Central memory CD8-positive, alpha-beta T cell (primary cell): ENCODE results near the gene MTA2.
A peak's percentile ranks its signal among the peaks of the same experiment; 100 is the strongest.
"Not testable (repeated sequence)": the region's sequence is repeated elsewhere in the genome, so short reads cannot be mapped to it uniquely, and the experiment has no call there.

Experiments used
- ATAC-seq: fragments of 150-1000 bp; cut with Tn5 transposase; replicated peaks from 2 replicates; pipeline ENCODE4 v1.10.0; 2022; ENCODE audit warnings: mild to moderate bottlenecking, moderate FRiP score, moderate number of reproducible peaks; ENCODE audit not compliant: poor library complexity, severe bottlenecking; ENCODE audit errors: extremely low read depth
- DNase-seq, 2 donors: peaks; one replicate each; pipeline ENCODE4 v3.0.0; 2021; ENCODE audit warnings: low spot score in 2 of 2
- H3K27ac Mint-ChIP-seq: one replicate; pipeline ENCODE4 v1.8.0; 2022; ENCODE audit warnings: low read depth, mild to moderate bottlenecking, moderate library complexity, mixed read lengths
- H3K27me3 Mint-ChIP-seq: one replicate; pipeline ENCODE4 v1.8.0; 2022; ENCODE audit warnings: mixed read lengths
- H3K36me3 Mint-ChIP-seq: one replicate; pipeline ENCODE4 v1.8.0; 2022; ENCODE audit warnings: mild to moderate bottlenecking, moderate library complexity, mixed read lengths; ENCODE audit not compliant: insufficient read depth
- H3K4me1 Mint-ChIP-seq: one replicate; pipeline ENCODE4 v1.8.0; 2022; ENCODE audit warnings: mixed read lengths
- H3K4me3 Mint-ChIP-seq: one replicate; pipeline ENCODE4 v1.8.0; 2022; ENCODE audit warnings: mild to moderate bottlenecking, moderate library complexity, mixed read lengths
- H3K9me3 Mint-ChIP-seq: one replicate; pipeline ENCODE4 v1.8.0; 2022; ENCODE audit warnings: mixed read lengths

The MTA2 gene

GRCh38 chr11:62622476-62623089 is 20.9 kb upstream of the MTA2 start:
- no peak for ATAC-seq
- no peak for DNase-seq
- Mint-ChIP-seq H3K27me3 (no peaks in the 10 kb centered on the region), H3K36me3 (peaks cover 40% of the 10 kb centered on the region), H3K4me3 (peak overlapping the region; percentile 90), H3K4me1 (peaks cover 19% of the 10 kb centered on the region), H3K9me3 (no peaks in the 10 kb centered on the region), H3K27ac (peak overlapping the region; percentile 93)

- no peaks in the 10 kb centered on the region for H3K27me3 Mint-ChIP-seq
- DNase-seq (peak; percentile 95), ATAC-seq (peak; percentile 88)
- H3K27ac Mint-ChIP-seq, result peak within 1 kb of the TSS; percentile 93
- no peaks in the 10 kb centered on the region for H3K9me3 Mint-ChIP-seq
- peaks cover 19% of the 10 kb centered on the region for H3K4me1 Mint-ChIP-seq
- H3K36me3 Mint-ChIP-seq, result peaks cover 36% of the 10 kb centered on the region
- peak within 1 kb of the TSS; percentile 90 for H3K4me3 Mint-ChIP-seq
Observed at GRCh38 chr11:62621567-62622470, 20.2 kb upstream of the MTA2 start, which contains the start of gene B3GAT3. TSS of gene B3GAT3 (minus strand) at chr11:62621986. CDS start at chr11:62621947, 39 bp downstream.

GRCh38 chr11:62621027-62621566 is 19.4 kb upstream of the MTA2 start:
- H3K36me3 Mint-ChIP-seq, result peaks cover 37% of the 10 kb centered on the region
- H3K4me1 Mint-ChIP-seq, result peaks cover 19% of the 10 kb centered on the region
- ATAC-seq, result no peak
- no peaks in the 10 kb centered on the region for H3K27me3 Mint-ChIP-seq
- no peaks in the 10 kb centered on the region for H3K9me3 Mint-ChIP-seq
- H3K27ac Mint-ChIP-seq, result peak overlapping the region; percentile 93
- no peak for DNase-seq
- peak overlapping the region; percentile 90 for H3K4me3 Mint-ChIP-seq

- H3K9me3 Mint-ChIP-seq, H3K27ac Mint-ChIP-seq, DNase-seq, H3K27me3 Mint-ChIP-seq, H3K4me3 Mint-ChIP-seq, ATAC-seq: not testable (repeated sequence)
- peaks cover 40% of the 10 kb centered on the region for H3K36me3 Mint-ChIP-seq
- H3K4me1 Mint-ChIP-seq, result peaks cover 31% of the 10 kb centered on the region
Observed at GRCh38 chr11:62616957-62617356, 15.3 kb upstream of the MTA2 start.

GRCh38 chr11:62615521-62615920 is 13.9 kb upstream of the MTA2 start:
- H3K36me3 Mint-ChIP-seq, result peaks cover 29% of the 10 kb centered on the region

GRCh38 chr11:62614275-62614674 is 12.6 kb upstream of the MTA2 start:
- ATAC-seq, result no peak
- Mint-ChIP-seq H3K27me3 (no peaks in the 10 kb centered on the region), H3K36me3 (peaks cover 24% of the 10 kb centered on the region), H3K27ac (peak overlapping the region; percentile 61), H3K4me3 (no peak overlapping the region), H3K4me1 (peaks cover 27% of the 10 kb centered on the region), H3K9me3 (no peaks in the 10 kb centered on the region)
- DNase-seq, result no peak

More at GRCh38 chr11:62615521-62615920, 13.9 kb upstream of the MTA2 start:
- no peaks in the 10 kb centered on the region for H3K9me3 Mint-ChIP-seq
- DNase-seq, result no peak
- no peak for ATAC-seq
- H3K27ac Mint-ChIP-seq, result no peak overlapping the region
- H3K4me3 Mint-ChIP-seq, result no peak overlapping the region
- no peaks in the 10 kb centered on the region for H3K27me3 Mint-ChIP-seq
- peaks cover 22% of the 10 kb centered on the region for H3K4me1 Mint-ChIP-seq

GRCh38 chr11:62613291-62613778 is 11.7 kb upstream of the MTA2 start:
- Mint-ChIP-seq H3K27me3 (no peaks in the 10 kb centered on the region), H3K4me3 (peak overlapping the region; percentile 56), H3K4me1 (peaks cover 34% of the 10 kb centered on the region), H3K27ac (no peak overlapping the region), H3K9me3 (no peaks in the 10 kb centered on the region), H3K36me3 (peaks cover 19% of the 10 kb centered on the region)
- ATAC-seq, result no peak
- DNase-seq, result no peak

- ATAC-seq (peak; percentile 76), DNase-seq (peak; percentile 82 to 87)
- Mint-ChIP-seq H3K4me1 (peaks cover 39% of the 10 kb centered on the region), H3K27me3 (no peaks in the 10 kb centered on the region), H3K4me3 (peak within 1 kb of the TSS; percentile 93), H3K27ac (peak within 1 kb of the TSS; percentile 98), H3K9me3 (no peaks in the 10 kb centered on the region), H3K36me3 (peaks cover 25% of the 10 kb centered on the region)
Observed at GRCh38 chr11:62612366-62613290, 11.0 kb upstream of the MTA2 start, which contains the start of the genes EML3 and ROM1. TSS of gene EML3 (minus strand) at chr11:62612775. CDS start at chr11:62612457, 318 bp downstream. TSS of gene ROM1 (plus strand) at chr11:62613257. CDS start at chr11:62613282, 25 bp downstream.

- DNase-seq, result peak in 1 of 2 donors; percentile 48
- H3K4me1 Mint-ChIP-seq, result peaks cover 41% of the 10 kb centered on the region
- H3K27ac Mint-ChIP-seq, result peak overlapping the region; percentile 98
- H3K36me3 Mint-ChIP-seq, result peaks cover 27% of the 10 kb centered on the region
- no peaks in the 10 kb centered on the region for H3K27me3 Mint-ChIP-seq
- H3K4me3 Mint-ChIP-seq, result peak overlapping the region; percentile 93
- ATAC-seq, result peak; percentile 47
- H3K9me3 Mint-ChIP-seq, result no peaks in the 10 kb centered on the region
Observed at GRCh38 chr11:62611705-62612365, 10.2 kb upstream of the MTA2 start.

GRCh38 chr11:62610814-62611704 is 9.4 kb upstream of the MTA2 start:
- no peak for ATAC-seq
- DNase-seq, result no peak
- Mint-ChIP-seq H3K36me3 (peaks cover 22% of the 10 kb centered on the region), H3K27ac (peak overlapping the region; percentile 98), H3K27me3 (no peaks in the 10 kb centered on the region), H3K4me3 (peak overlapping the region; percentile 93), H3K4me1 (peaks cover 41% of the 10 kb centered on the region), H3K9me3 (no peaks in the 10 kb centered on the region)
